H1 (cell line): Measurements from ENCODE around the gene RABEP2. TPM values are rescaled to one million over a fixed set of nuclear protein-coding genes. Genes with fewer than 3 reads are reported as not detected.

Experiments used
- CTCF ChIA-PET: fragments of 300-600 bp; sonication (Branson Sonifier 250); formaldehyde crosslinking; loops from one replicate; lab custom pipeline; 2021; ENCODE audit not compliant: partially characterized antibody; lab: Charles Lee
- POLR2A ChIA-PET: fragments of 300-600 bp; sonication (Branson Sonifier 250); formaldehyde crosslinking; loops from one replicate; lab custom pipeline; 2021; ENCODE audit warnings: inconsistent platforms; ENCODE audit not compliant: partially characterized antibody; lab: Charles Lee
- DNase-seq, 2 experiments: peaks; one replicate each; pipeline versions ENCODE4 v3.0.0 to v3.0.0-alpha.2; 2010 to 2022; ENCODE audit warnings: low spot score in 2 of 2, low read depth in 1 of 2, mixed read lengths in 1 of 2
- FAIRE-seq: peaks from 2 replicates; lab custom pipeline; 2011; peaks lifted over from hg19 to GRCh38; lab: Jason Lieb, UNC
- H2AFZ ChIP-seq: 2 replicates; pipeline ENCODE4 v1.8.1; 2012; ENCODE audit warnings: low read length, inconsistent platforms
- H2AK5ac ChIP-seq: 2 replicates; pipeline ENCODE4 v1.6.1; 2013; ENCODE audit warnings: low read depth, low read length
- H2BK120ac ChIP-seq: replicated peaks from 2 replicates; pipeline ENCODE3; 2013; ENCODE audit warnings: low read depth, low read length, inconsistent platforms
- H2BK12ac ChIP-seq: 2 replicates; pipeline ENCODE4 v1.6.1; 2013; ENCODE audit warnings: low read depth, low read length
- H2BK15ac ChIP-seq: 2 replicates; pipeline ENCODE4 v1.6.1; 2013; ENCODE audit warnings: low read length
- H2BK20ac ChIP-seq: 2 replicates; pipeline ENCODE4 v1.6.1; 2013; ENCODE audit warnings: low read length
- H2BK5ac ChIP-seq: 2 replicates; pipeline ENCODE4 v1.6.1; 2013; ENCODE audit warnings: low read depth, low read length
- H3K14ac ChIP-seq: 2 replicates; pipeline ENCODE4 v1.6.1; 2013; ENCODE audit warnings: inconsistent platforms; ENCODE audit not compliant: insufficient read length
- H3K18ac ChIP-seq: 2 replicates; pipeline ENCODE4 v1.6.1; 2013; ENCODE audit warnings: low read length; ENCODE audit errors: extremely low read depth
- H3K23ac ChIP-seq: 2 replicates; pipeline ENCODE4 v1.6.1; 2013; ENCODE audit warnings: inconsistent platforms; ENCODE audit not compliant: insufficient read length
- H3K23me2 ChIP-seq: 2 replicates; pipeline ENCODE4 v1.6.1; 2013; ENCODE audit warnings: low read depth, low read length
- H3K27ac ChIP-seq: 2 replicates; pipeline ENCODE4 v1.6.1; 2011; ENCODE audit warnings: low read depth, low read length, inconsistent platforms
- H3K27me3 ChIP-seq, 4 experiments: replicated peaks in 1 of 4; 1 replicate in 1 of 4; 2 replicates in 3 of 4; pipeline versions ENCODE4 v1.6.1 to v1.8.1; 2011 to 2013; ENCODE audit warnings: low read length in 3 of 4, mild to moderate bottlenecking in 3 of 4, inconsistent platforms in 2 of 4, mixed read lengths in 2 of 4, moderate library complexity in 1 of 4; ENCODE audit not compliant: control insufficient read depth in 3 of 4, insufficient read depth in 3 of 4; ENCODE audit errors: extremely low read depth in 1 of 4
- H3K36me3 ChIP-seq, 4 experiments: 2 replicates each; pipeline versions ENCODE4 v1.6.1 to v1.8.1; 2011 to 2013; ENCODE audit warnings: mild to moderate bottlenecking in 4 of 4, low read length in 3 of 4, moderate library complexity in 2 of 4, control low read depth in 1 of 4, inconsistent platforms in 1 of 4; ENCODE audit not compliant: insufficient read depth in 4 of 4, control insufficient read depth in 2 of 4
- H3K4ac ChIP-seq: replicated peaks from 2 replicates; pipeline ENCODE3; 2013; ENCODE audit warnings: low read length, low read depth, mixed read lengths, inconsistent platforms; ENCODE audit not compliant: insufficient read length
- H3K4me1 ChIP-seq, 4 experiments: replicated peaks in 1 of 4; 1 replicate in 1 of 4; 2 replicates in 3 of 4; pipeline versions ENCODE4 v1.6.1 to v1.8.1; 2011 to 2013; ENCODE audit warnings: low read length in 3 of 4, inconsistent platforms in 2 of 4, mixed read lengths in 1 of 4; ENCODE audit not compliant: insufficient read depth in 4 of 4, control insufficient read depth in 3 of 4
- H3K4me2 ChIP-seq, 2 experiments: 2 replicates each; pipeline versions ENCODE4 v1.6.1 to v1.8.1; 2011 to 2013; ENCODE audit warnings: low read depth in 2 of 2, low read length in 2 of 2, control low read depth in 1 of 2, inconsistent platforms in 1 of 2, mild to moderate bottlenecking in 1 of 2; ENCODE audit not compliant: insufficient read depth in 1 of 2
- H3K4me3 ChIP-seq, 4 experiments: fragments of 200-600, 300-600 bp in 1 of 4; sonication (generic), shearing (Covaris generic), sonication (Bioruptor Twin) in 1 of 4; 2 replicates each; pipeline versions ENCODE4 v1.5.1 to v1.8.1; 2011 to 2016; ENCODE audit warnings: low read length in 4 of 4, low read depth in 3 of 4, control low read depth in 2 of 4, inconsistent platforms in 2 of 4, mild to moderate bottlenecking in 2 of 4, mixed read lengths in 1 of 4, moderate library complexity in 1 of 4; ENCODE audit not compliant: insufficient read depth in 2 of 4; ENCODE audit errors: extremely low read depth in 1 of 4
- H3K56ac ChIP-seq: replicated peaks from 2 replicates; pipeline ENCODE3; 2013; ENCODE audit warnings: low read depth, mild to moderate bottlenecking, mixed read lengths, low read length, inconsistent platforms; ENCODE audit not compliant: insufficient read length
- H3K79me1 ChIP-seq: 2 replicates; pipeline ENCODE4 v1.6.1; 2013; ENCODE audit warnings: low read depth, low read length, control low read depth
- H3K79me2 ChIP-seq, 2 experiments: 2 replicates each; pipeline versions ENCODE4 v1.6.1 to v1.8.1; 2012 to 2013; ENCODE audit warnings: low read length in 2 of 2, mild to moderate bottlenecking in 2 of 2, inconsistent platforms in 1 of 2; ENCODE audit not compliant: insufficient read depth in 2 of 2, control insufficient read depth in 1 of 2
- H3K9ac ChIP-seq, 4 experiments: replicated peaks in 1 of 4; 1 replicate in 1 of 4; 2 replicates in 3 of 4; pipeline versions ENCODE4 v1.6.1 to v1.8.1; 2011 to 2013; ENCODE audit warnings: low read depth in 3 of 4, low read length in 3 of 4, control low read depth in 2 of 4, mild to moderate bottlenecking in 2 of 4, moderate library complexity in 2 of 4, inconsistent platforms in 1 of 4; ENCODE audit errors: extremely low read depth in 1 of 4
- H3K9me3 ChIP-seq, 2 experiments: 2 replicates each; pipeline versions ENCODE4 v1.6.1 to v1.8.1; 2012 to 2013; ENCODE audit warnings: mild to moderate bottlenecking in 2 of 2, moderate library complexity in 2 of 2, control low read depth in 1 of 2, inconsistent platforms in 1 of 2, low read depth in 1 of 2, low read length in 1 of 2, mixed read lengths in 1 of 2; ENCODE audit not compliant: insufficient read depth in 2 of 2
- H4K20me1 ChIP-seq, 2 experiments: replicated peaks in 1 of 2; 2 replicates each; pipeline versions ENCODE3 to v1.8.1; 2011 to 2013; ENCODE audit warnings: inconsistent platforms in 2 of 2, low read length in 2 of 2, mild to moderate bottlenecking in 1 of 2; ENCODE audit not compliant: insufficient read depth in 2 of 2, control insufficient read depth in 1 of 2
- H4K5ac ChIP-seq: 2 replicates; pipeline ENCODE4 v1.6.1; 2013; ENCODE audit warnings: low read length, low read depth, mixed read lengths, inconsistent platforms; ENCODE audit not compliant: insufficient read length
- H4K8ac ChIP-seq: 2 replicates; pipeline ENCODE4 v1.8.0; 2013; ENCODE audit warnings: mild to moderate bottlenecking, moderate library complexity, low read length, inconsistent platforms; ENCODE audit not compliant: insufficient read depth; ENCODE audit errors: extremely low read depth
- H4K91ac ChIP-seq: replicated peaks from 2 replicates; pipeline ENCODE3; 2013; ENCODE audit warnings: low read length, mixed read lengths, inconsistent platforms; ENCODE audit not compliant: insufficient read length
- HDAC6 ChIP-seq: IDR thresholded peaks from one replicate; pipeline ENCODE4 v1.7.1; 2012; ENCODE audit warnings: low read depth, mild to moderate bottlenecking, inconsistent platforms, low read length, moderate library complexity
- WGBS, 2 experiments: shearing (Covaris generic) in 1 of 2; methylation state at CpG; one replicate each; pipeline versions ENCODE4 v1.1.6 to v1.1.7; 2013 to 2015; ENCODE audit warnings: low lambda C conversion rate in 2 of 2, mixed read lengths in 2 of 2, inconsistent platforms in 1 of 2, low coverage in 1 of 2, missing lambda C conversion rate in 1 of 2; ENCODE audit not compliant: insufficient replicate concordance in 2 of 2, insufficient coverage in 1 of 2, insufficient read length in 1 of 2; ENCODE audit errors: extremely low coverage in 1 of 2, missing lambda C conversion rate in 1 of 2; 5-methylcytosine and 5-hydroxymethylcytosine counted together
- polyA plus RNA-seq, 7 experiments: library from polyadenylated mRNA; depleted of rRNA in 3 of 7; stranded (reverse) in 5 of 7; unstranded in 2 of 7; fragments of >200 nt in 5 of 7; fragments of 200-250 nt in 2 of 7; gene quantifications; 1 replicate in 5 of 7; 2 replicates in 1 of 7; 4 replicates in 1 of 7; pipeline versions ENCODE4 v1.2.1 to v1.2.3, GENCODE V29; 2011 to 2013; ENCODE audit warnings: missing spikeins in 2 of 7, mixed read lengths in 2 of 7
- total RNA-seq: library from RNA; stranded (reverse); fragmentation: NEBNext Ultra II Directional; extraction: Animal tissue kit (Norgen Biotek cat#: 25700); gene quantifications from 2 replicates; pipeline ENCODE4 v1.2.1, GENCODE V29; 2021

The RABEP2 gene
- total and polyA plus RNA-seq, 2 of the 8 experiments (the other 6 are each of a cell fraction or from before 2014, with no cell fraction given): 10.4 to 14.9 TPM

DNA sequence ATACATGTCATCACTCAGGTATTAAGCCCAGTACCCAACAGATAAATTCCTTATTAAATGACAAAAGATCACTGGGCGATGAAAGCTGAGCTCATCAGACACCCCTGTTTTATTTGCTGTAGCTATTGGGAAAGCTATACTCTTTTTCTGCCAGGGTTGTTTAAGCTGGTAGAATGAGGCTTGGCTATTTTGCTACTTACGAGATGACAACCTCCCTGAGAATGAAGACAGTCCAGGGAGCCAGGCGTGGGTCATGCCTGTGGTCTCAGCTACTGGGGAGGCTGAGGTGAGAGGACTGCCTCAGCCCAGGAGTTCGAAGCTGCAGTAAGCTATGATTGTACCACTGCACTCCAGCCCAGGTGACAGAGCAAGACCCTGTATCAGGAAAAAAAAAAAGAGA is 65.7 kb downstream of the RABEP2 start:
- H3K4me1 ChIP-seq: peaks cover 0 to 1% (median under 1%) of the 10 kb centered on the region in 4 experiments; a peak in 4 of 7 replicates
- no peak overlapping the region for H2AFZ ChIP-seq
- POLR2A ChIA-PET: interaction anchor here (1.0 to 3.9 kb wide), 5 partner anchors 10 to 37 kb away, joined by 3 to 15 read pairs (median 4); partner anchors contain the start of gene ATXN2L
- peaks cover under 1 to 4% of the 10 kb centered on the region in 2 experiments for H4K20me1 ChIP-seq
- peaks cover 3% of the 10 kb centered on the region; the same call in 1 of the 2 replicates for H3K79me1 ChIP-seq
- no peak overlapping the region for H2BK5ac ChIP-seq
- no peak overlapping the region for H3K4ac ChIP-seq
- H3K9ac ChIP-seq: no peak overlapping the region
- no peak overlapping the region for H3K56ac ChIP-seq
- H3K14ac ChIP-seq: no peak overlapping the region
- DNase-seq (no peak), FAIRE-seq (no peak)
- H3K27ac ChIP-seq: no peak overlapping the region
- H2BK15ac ChIP-seq: no peak overlapping the region
- H2BK20ac ChIP-seq: no peak overlapping the region
- no peak overlapping the region for H3K18ac ChIP-seq
- H3K4me3 ChIP-seq: no peak overlapping the region
- H3K36me3 ChIP-seq: no peaks in the 10 kb centered on the region
- no peak overlapping the region for H4K8ac ChIP-seq
- H3K4me2 ChIP-seq: no peak overlapping the region
- no peak overlapping the region for H3K23ac ChIP-seq
- WGBS, 2 experiments: 68% methylated on average over 4 of the region's 4 CpGs; no CpG with 5 or more reads in 1 of the 2 experiments
- no peaks in the 10 kb centered on the region for H3K27me3 ChIP-seq
- peaks cover 5% of the 10 kb centered on the region for H3K23me2 ChIP-seq
- no peak overlapping the region for H2BK120ac ChIP-seq
- H3K79me2 ChIP-seq: peaks cover 0 to 5% of the 10 kb centered on the region in 2 experiments; a peak in 2 of 4 replicates
- H4K91ac ChIP-seq: no peak overlapping the region
- H2BK12ac ChIP-seq: no peak overlapping the region
- no peak overlapping the region for H4K5ac ChIP-seq
- H2AK5ac ChIP-seq: no peak overlapping the region
- no peaks in the 10 kb centered on the region for H3K9me3 ChIP-seq
- CTCF ChIA-PET: interaction anchor here (0.7 to 2.0 kb wide), 3 partner anchors 14 to 945 kb away, joined by 3 to 6 read pairs (median 6); no protein-coding TSS in a partner anchor
- TF ChIP-seq HDAC6: no peak
